ENCODE data around the gene LY9.
"Not testable (repeated sequence)": the region's sequence is repeated elsewhere in the genome, so short reads cannot be mapped to it uniquely, and the experiment has no call there.

LY9 gene

GRCh38 chr1:160868141-160868540 lies 72.2 kb downstream of the LY9 start:
- DNase-seq: peak; percentile 60

DNA sequence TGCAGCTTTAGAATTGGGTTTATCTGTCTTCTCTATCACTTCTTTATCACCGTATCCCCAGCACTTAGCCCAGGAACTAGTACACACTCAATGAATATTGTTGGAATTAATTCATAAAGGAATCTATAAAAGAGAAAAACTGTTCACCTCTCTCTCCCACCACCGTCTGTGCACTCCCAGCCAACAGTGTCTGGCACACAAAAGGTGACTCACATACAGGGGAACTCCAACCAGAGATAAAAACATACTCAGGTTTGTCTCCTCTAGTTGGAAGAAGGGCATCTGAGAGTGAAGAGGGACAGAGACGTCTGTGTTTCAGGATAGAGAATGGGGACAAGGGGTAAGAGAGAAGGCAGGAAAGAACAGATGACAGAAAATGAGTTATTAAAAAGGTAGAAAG lies 79.0 kb downstream of the LY9 start:
- DNase-seq: no peak

GRCh38 chr1:160875591-160875990 lies 79.6 kb downstream of the LY9 start:
- DNase-seq: not testable (repeated sequence)

- no peak for DNase-seq
These were observed 80.3 kb downstream of the LY9 start for GRCh38 chr1:160876311-160876710.

GRCh38 chr1:160877221-160877620 lies 81.2 kb downstream of the LY9 start:
- peak; percentile 81 for DNase-seq

Data from hematopoietic multipotent progenitor cell treated with erythropoietin and hydrocortisone succinate and interleukin-3 and kit ligand, for 4 days (in vitro differentiated cells).